OCI-LY7 (cell line): ENCODE results near the gene CABYR. TPM values are rescaled to one million over a fixed set of nuclear protein-coding genes. Genes with fewer than 3 reads are reported as not detected.

Source experiments
- BruUV-seq: library from RNA; stranded (reverse); fragments of 400-500 nt; replicated peaks from 2 replicates; lab custom pipeline; 2021; lab: Mats Ljungman, UMichigan
- CTCF ChIA-PET: fragments of 300-600 bp; sonication (Branson Sonifier 250); formaldehyde crosslinking; loops from one replicate; lab custom pipeline; 2022; ENCODE audit warnings: antibody characterized with exemption; ENCODE audit not compliant: unreplicated experiment; lab: Charles Lee
- POLR2A ChIA-PET: fragments of 300-600 bp; sonication (Branson Sonifier 250); formaldehyde crosslinking; loops from one replicate; lab custom pipeline; 2022; ENCODE audit warnings: antibody characterized with exemption; lab: Charles Lee
- DNase-seq: peaks from one replicate; pipeline ENCODE4 v3.0.0-alpha.2; 2015; ENCODE audit warnings: low spot score
- H2AFZ ChIP-seq: fragments of 200-600 bp; sonication (generic), shearing (Covaris generic); 2 replicates; pipeline ENCODE4 v1.6.1; 2014; ENCODE audit warnings: mild to moderate bottlenecking, antibody characterized with exemption, low read length, moderate library complexity
- H3K27ac ChIP-seq: fragments of 200-600 bp; sonication (generic); 2 replicates; pipeline ENCODE4 v1.5.1; 2014; ENCODE audit warnings: mixed run types, low read depth, mild to moderate bottlenecking, moderate library complexity, low read length, inconsistent platforms; ENCODE audit not compliant: poor library complexity, severe bottlenecking
- H3K36me3 ChIP-seq: fragments of 200-600 bp; sonication (generic); 2 replicates; pipeline ENCODE4 v1.6.1; 2014; ENCODE audit warnings: mild to moderate bottlenecking, antibody characterized with exemption, low read length, moderate library complexity, mixed read lengths; ENCODE audit not compliant: insufficient read depth
- H3K4me1 ChIP-seq: fragments of 200-600 bp; sonication (generic); 2 replicates; pipeline ENCODE4 v1.5.1; 2014; ENCODE audit warnings: mild to moderate bottlenecking, low read length; ENCODE audit not compliant: insufficient read depth, poor library complexity, severe bottlenecking
- H3K4me2 ChIP-seq: fragments of 200-600 bp; sonication (generic); 2 replicates; pipeline ENCODE4 v1.6.1; 2014; ENCODE audit warnings: mild to moderate bottlenecking, low read length
- H3K4me3 ChIP-seq: fragments of 200-600 bp; sonication (generic); 2 replicates; pipeline ENCODE4 v1.5.1; 2014; ENCODE audit warnings: mild to moderate bottlenecking, low read depth, low read length; ENCODE audit not compliant: poor library complexity, severe bottlenecking
- H3K79me2 ChIP-seq: fragments of 200-600 bp; sonication (generic); 2 replicates; pipeline ENCODE4 v1.6.1; 2016; ENCODE audit warnings: low read depth, mild to moderate bottlenecking, low read length, moderate library complexity, mixed read lengths; ENCODE audit not compliant: insufficient read depth
- H3K9me2 ChIP-seq: fragments of 200-600 bp; sonication (generic); 2 replicates; pipeline ENCODE4 v1.6.1; 2016; ENCODE audit warnings: mild to moderate bottlenecking, low read length, mixed read lengths; ENCODE audit not compliant: insufficient read depth
- H3K9me3 ChIP-seq: fragments of 200-600 bp; sonication (generic); 2 replicates; pipeline ENCODE4 v1.6.1; 2014; ENCODE audit warnings: mild to moderate bottlenecking, mixed run types, low read length, mixed read lengths
- H4K20me1 ChIP-seq: fragments of 200-600 bp; sonication (generic); 2 replicates; pipeline ENCODE4 v1.6.1; 2014; ENCODE audit warnings: mild to moderate bottlenecking, antibody characterized with exemption, low read length, moderate library complexity, mixed read lengths; ENCODE audit not compliant: insufficient read depth
- CTCF ChIP-seq: fragments of 200-600 bp; sonication (generic); conservative IDR thresholded peaks from 2 replicates; pipeline ENCODE4 v1.5.1; 2014; ENCODE audit warnings: mild to moderate bottlenecking, antibody characterized with exemption, low read length, moderate library complexity, mixed read lengths
- EZH2phosphoT487 ChIP-seq: fragments of 200-600 bp; sonication (generic); IDR thresholded peaks from 2 replicates; pipeline ENCODE4 v1.6.1; 2018; ENCODE audit warnings: low read depth, borderline replicate concordance, mild to moderate bottlenecking, mixed run types, antibody characterized with exemption, low read length, moderate library complexity, mixed read lengths
- intact Hi-C: fragments of 100-400 bp; cut with micrococcal nuclease; formaldehyde crosslinking; loops from one replicate; pipeline ENCODE4 v1.10.0; 2022; ENCODE audit not compliant: unreplicated experiment
- total RNA-seq, 2 experiments: library from RNA; depleted of rRNA in 1 of 2; stranded (reverse); fragments of >200 nt in 1 of 2; shearing (Covaris generic) in 1 of 2; gene quantifications; 2 replicates each; pipeline ENCODE4 v1.2.3, GENCODE V29; 2014 to 2022

CABYR gene
- total RNA-seq, 2 experiments from 2014 or later, result not detected

- no peaks in the 10 kb centered on the region for H3K9me2 ChIP-seq
- DNase-seq, result no peak
- H3K9me3 ChIP-seq, result no peaks in the 10 kb centered on the region
- H3K4me3 ChIP-seq, result no peak overlapping the region
- peaks cover 34% of the 10 kb centered on the region for H3K36me3 ChIP-seq
- no peak for TF ChIP-seq CTCF
- no peak for TF ChIP-seq EZH2phosphoT487
- no TSS peak for BruUV-seq
- intact Hi-C loops, result no loop called here
- no peaks in the 10 kb centered on the region for H3K79me2 ChIP-seq
- H2AFZ ChIP-seq, result no peak overlapping the region
- POLR2A ChIA-PET, result interaction anchor here (0.5 to 1.4 kb wide), 4 partner anchors 9 to 330 kb away, joined by 3 read pairs; no protein-coding TSS in a partner anchor
- no peak overlapping the region for H3K4me2 ChIP-seq
- no peak overlapping the region for H3K27ac ChIP-seq
- CTCF ChIA-PET, result no interaction called here
- H3K4me1 ChIP-seq, result peaks cover 10% of the 10 kb centered on the region
- no peaks in the 10 kb centered on the region for H4K20me1 ChIP-seq
Observed at GRCh38 chr18:24089515-24090337, 49.1 kb upstream of the CABYR start.

DNA sequence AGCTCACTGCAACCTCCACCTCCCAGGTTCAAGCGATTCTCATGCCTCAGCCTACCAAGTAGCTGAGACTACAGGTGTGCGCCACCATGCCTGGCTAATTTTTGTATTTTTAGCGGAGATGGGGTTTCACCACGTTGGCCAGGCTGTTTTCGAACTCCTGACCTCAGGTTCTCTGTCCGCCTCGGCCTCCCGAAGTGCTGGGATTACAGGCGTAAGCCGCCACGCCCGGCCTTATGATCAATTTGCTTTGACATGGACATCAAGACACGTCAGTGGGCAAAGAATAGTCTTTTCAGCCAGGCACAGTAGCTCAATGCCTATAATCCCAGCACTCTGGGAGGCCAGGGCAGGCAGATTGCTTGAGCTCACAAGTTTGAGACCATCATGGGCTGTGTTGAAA is 48.0 kb upstream of the CABYR start:
- H3K4me3 ChIP-seq, result no peak overlapping the region
- ChIA-PET POLR2A (interaction anchor here (0.6 to 1.4 kb wide), 2 partner anchors 13 to 27 kb away, joined by 3 to 6 read pairs; no protein-coding TSS in a partner anchor), CTCF (no interaction called here)
- H3K4me2 ChIP-seq, result no peak overlapping the region
- H3K9me2 ChIP-seq, result no peaks in the 10 kb centered on the region
- no peak for TF ChIP-seq CTCF
- no peak for TF ChIP-seq EZH2phosphoT487
- no peaks in the 10 kb centered on the region for H3K79me2 ChIP-seq
- H3K27ac ChIP-seq, result no peak overlapping the region
- H3K9me3 ChIP-seq, result peaks cover 4% of the 10 kb centered on the region; the same call in 1 of the 2 replicates
- peaks cover 14% of the 10 kb centered on the region for H3K4me1 ChIP-seq
- no peaks in the 10 kb centered on the region for H4K20me1 ChIP-seq
- no peak for DNase-seq
- H3K36me3 ChIP-seq, result peaks cover 39% of the 10 kb centered on the region
- intact Hi-C loops, result no loop called here
- no peak overlapping the region for H2AFZ ChIP-seq
- BruUV-seq, result no TSS peak

GRCh38 chr18:24094561-24094960 is 44.3 kb upstream of the CABYR start:
- BruUV-seq, result no TSS peak
- TF ChIP-seq EZH2phosphoT487 (no peak), CTCF (no peak)
- intact Hi-C loops, result no loop called here
- H2AFZ ChIP-seq, result no peak overlapping the region
- H3K36me3 ChIP-seq, result peaks cover 36% of the 10 kb centered on the region
- ChIA-PET POLR2A (interaction anchor here (0.6 to 2.0 kb wide), 2 partner anchors 13 to 106 kb away, joined by 3 to 5 read pairs; no protein-coding TSS in a partner anchor), CTCF (no interaction called here)
- no peaks in the 10 kb centered on the region for H3K9me2 ChIP-seq
- H3K4me3 ChIP-seq, result no peak overlapping the region
- H3K9me3 ChIP-seq, result peaks cover 6% of the 10 kb centered on the region; the same call in 1 of the 2 replicates
- DNase-seq, result peak; percentile 16
- peak overlapping the region; percentile 36; the same call in 1 of the 2 replicates for H3K4me2 ChIP-seq
- no peaks in the 10 kb centered on the region for H4K20me1 ChIP-seq
- no peak overlapping the region for H3K27ac ChIP-seq
- peaks cover 14% of the 10 kb centered on the region for H3K4me1 ChIP-seq
- no peaks in the 10 kb centered on the region for H3K79me2 ChIP-seq
